ENCODE measurements around the gene ARFGEF3. TPM values are rescaled to one million over a fixed set of nuclear protein-coding genes. Genes with fewer than 3 reads are reported as not detected.

The ARFGEF3 gene
- total RNA-seq, 1 donor = under 0.01 TPM

- Histone ChIP-seq H2AFZ (ENCODE audit: low read length) (no peak overlapping the region), H3K4me3 (ENCODE audit: insufficient read depth, low read length) (no peak overlapping the region), H3K4me1 (ENCODE audit: insufficient read depth, low read length) (no peaks in the 10 kb centered on the region), H3K79me2 (ENCODE audit: insufficient read depth, low read length) (no peaks in the 10 kb centered on the region), H3K27ac (ENCODE audit: low read depth, low read length) (no peak overlapping the region), H3K36me3 (ENCODE audit: insufficient read depth, low read length) (no peaks in the 10 kb centered on the region), H3K27me3 (ENCODE audit: insufficient read depth, low read length) (peaks cover 2% of the 10 kb centered on the region), H3K4me2 (ENCODE audit: insufficient read depth, low read length) (no peak overlapping the region), H3K9me3 (ENCODE audit: low read depth, low read length) (no peaks in the 10 kb centered on the region), H4K20me1 (ENCODE audit: insufficient read depth, low read length) (no peaks in the 10 kb centered on the region)
- no peak for DNase-seq (ENCODE audit: insufficient read length, low spot score, missing footprints)
- no peak for TF ChIP-seq CTCF (IDR thresholded peaks at IDR 0.05; ENCODE audit: extremely low read depth, low read depth, low read length)
Measured at GRCh38 chr6:138204792-138205384, 43.1 kb downstream of the ARFGEF3 start.

- no peak for TF ChIP-seq CTCF (IDR thresholded peaks at IDR 0.05; ENCODE audit: extremely low read depth, low read depth, low read length)
- Histone ChIP-seq H4K20me1 (ENCODE audit: insufficient read depth, low read length) (no peaks in the 10 kb centered on the region), H2AFZ (ENCODE audit: low read length) (no peak overlapping the region), H3K4me3 (ENCODE audit: insufficient read depth, low read length) (no peak overlapping the region), H3K36me3 (ENCODE audit: insufficient read depth, low read length) (no peaks in the 10 kb centered on the region), H3K4me2 (ENCODE audit: insufficient read depth, low read length) (no peak overlapping the region), H3K79me2 (ENCODE audit: insufficient read depth, low read length) (no peaks in the 10 kb centered on the region), H3K27me3 (ENCODE audit: insufficient read depth, low read length) (peaks cover 4% of the 10 kb centered on the region), H3K27ac (ENCODE audit: low read depth, low read length) (no peak overlapping the region), H3K9me3 (ENCODE audit: low read depth, low read length) (no peaks in the 10 kb centered on the region), H3K4me1 (ENCODE audit: insufficient read depth, low read length) (no peaks in the 10 kb centered on the region)
- DNase-seq (ENCODE audit: insufficient read length, low spot score, missing footprints) = no peak
Measured at GRCh38 chr6:138205437-138206094, 43.8 kb downstream of the ARFGEF3 start.

- no peak overlapping the region for H3K4me2 ChIP-seq (ENCODE audit: insufficient read depth, low read length)
- no peaks in the 10 kb centered on the region for H3K9me3 ChIP-seq (ENCODE audit: low read depth, low read length)
- no peaks in the 10 kb centered on the region for H3K79me2 ChIP-seq (ENCODE audit: insufficient read depth, low read length)
- H3K36me3 ChIP-seq (ENCODE audit: insufficient read depth, low read length) = no peaks in the 10 kb centered on the region
- DNase-seq (ENCODE audit: insufficient read length, low spot score, missing footprints) = no peak
- no peak overlapping the region for H3K4me3 ChIP-seq (ENCODE audit: insufficient read depth, low read length)
- no peak for TF ChIP-seq CTCF (IDR thresholded peaks at IDR 0.05; ENCODE audit: extremely low read depth, low read depth, low read length)
- H2AFZ ChIP-seq (ENCODE audit: low read length) = no peak overlapping the region
- no peaks in the 10 kb centered on the region for H4K20me1 ChIP-seq (ENCODE audit: insufficient read depth, low read length)
- no peak overlapping the region for H3K27ac ChIP-seq (ENCODE audit: low read depth, low read length)
- no peaks in the 10 kb centered on the region for H3K4me1 ChIP-seq (ENCODE audit: insufficient read depth, low read length)
- peaks cover 5% of the 10 kb centered on the region for H3K27me3 ChIP-seq (ENCODE audit: insufficient read depth, low read length)
Measured at GRCh38 chr6:138206862-138207261, 45.1 kb downstream of the ARFGEF3 start.

- H3K79me2 ChIP-seq (ENCODE audit: insufficient read depth, low read length) = no peaks in the 10 kb centered on the region
- peaks cover 5% of the 10 kb centered on the region for H3K27me3 ChIP-seq (ENCODE audit: insufficient read depth, low read length)
- H3K4me2 ChIP-seq (ENCODE audit: insufficient read depth, low read length) = no peak overlapping the region
- no peak overlapping the region for H3K27ac ChIP-seq (ENCODE audit: low read depth, low read length)
- H4K20me1 ChIP-seq (ENCODE audit: insufficient read depth, low read length) = no peaks in the 10 kb centered on the region
- no peak overlapping the region for H3K4me3 ChIP-seq (ENCODE audit: insufficient read depth, low read length)
- DNase-seq (ENCODE audit: insufficient read length, low spot score, missing footprints) = no peak
- no peak overlapping the region for H2AFZ ChIP-seq (ENCODE audit: low read length)
- H3K9me3 ChIP-seq (ENCODE audit: low read depth, low read length) = no peaks in the 10 kb centered on the region
- H3K36me3 ChIP-seq (ENCODE audit: insufficient read depth, low read length) = no peaks in the 10 kb centered on the region
- no peak for TF ChIP-seq CTCF (IDR thresholded peaks at IDR 0.05; ENCODE audit: extremely low read depth, low read depth, low read length)
- H3K4me1 ChIP-seq (ENCODE audit: insufficient read depth, low read length) = no peaks in the 10 kb centered on the region
Measured at GRCh38 chr6:138211048-138211581, 49.4 kb downstream of the ARFGEF3 start.
